K562 (cell line): ENCODE results near the gene CDYL2. TPM values are rescaled to one million over a fixed set of nuclear protein-coding genes. Genes with fewer than 3 reads are reported as not detected.

Experiments
- ATAC-seq: fragments of 200-7000 bp; cut with Tn5 transposase; 3 replicates; pipeline ENCODE4 v1.9.1; 2020; ENCODE audit warnings: moderate library complexity
- BruUV-seq: library from RNA; stranded (reverse); fragments of 400-500 nt; replicated peaks from 2 replicates; lab custom pipeline; 2021; lab: Mats Ljungman, UMichigan
- CTCF ChIA-PET: fragments of 300-600 bp; formaldehyde crosslinking; extraction: SDS; loops from one replicate; lab custom pipeline; 2021; ENCODE audit warnings: low intra/inter-chr PET ratio; lab: Yijun Ruan, JAX
- POLR2A ChIA-PET: fragments of 300-600, 350-650 bp; sonication (Branson Sonifier 250); formaldehyde crosslinking; extraction: SDS; loops from one replicate; lab custom pipeline; 2021; ENCODE audit warnings: antibody characterized with exemption, inconsistent platforms; lab: Yijun Ruan, JAX
- DNase-seq, 4 experiments: peaks; one replicate each; pipeline versions ENCODE4 v3.0.0 to v3.0.0-alpha.2; 2011 to 2018; ENCODE audit warnings: low spot score in 3 of 4, mixed read lengths in 3 of 4; ENCODE audit errors: extremely low read depth in 1 of 4
- FAIRE-seq: peaks from 2 replicates; lab custom pipeline; 2011; peaks lifted over from hg19 to GRCh38; lab: Jason Lieb, UNC
- H2AFZ ChIP-seq: 2 replicates; pipeline ENCODE4 v1.6.0; 2011; ENCODE audit warnings: low read depth, low read length, control low read depth, inconsistent platforms
- H3K27ac ChIP-seq: fragments of 200-600 bp; 3 replicates; pipeline ENCODE4 v1.8.0; 2011; ENCODE audit warnings: low read depth, mild to moderate bottlenecking, control low read depth, inconsistent platforms, low read length, moderate library complexity, mixed read lengths; ENCODE audit errors: extremely low read depth
- H3K27me3 ChIP-seq, 2 experiments: fragments of 300-600 bp in 1 of 2; 2 replicates in 1 of 2; 3 replicates in 1 of 2; pipeline versions ENCODE4 v1.6.0 to v1.8.0; 2011; ENCODE audit warnings: inconsistent platforms in 2 of 2, low read length in 2 of 2, mild to moderate bottlenecking in 1 of 2, mixed read lengths in 1 of 2, moderate library complexity in 1 of 2; ENCODE audit not compliant: control insufficient read depth in 2 of 2, insufficient read depth in 2 of 2
- H3K36me3 ChIP-seq: fragments of 300-600 bp; 3 replicates; pipeline ENCODE4 v1.8.0; 2011; ENCODE audit warnings: mild to moderate bottlenecking, low read length, inconsistent platforms; ENCODE audit not compliant: control insufficient read depth, insufficient read depth
- H3K4me1 ChIP-seq, 2 experiments: fragments of 200-600 bp in 1 of 2; replicated peaks in 1 of 2; 2 replicates in 1 of 2; 3 replicates in 1 of 2; pipeline versions ENCODE4 v1.5.1 to v1.8.0; 2011; ENCODE audit warnings: inconsistent platforms in 2 of 2, low read length in 2 of 2, mild to moderate bottlenecking in 1 of 2, mixed read lengths in 1 of 2, moderate library complexity in 1 of 2; ENCODE audit not compliant: control insufficient read depth in 2 of 2, insufficient read depth in 2 of 2
- H3K4me2 ChIP-seq: 2 replicates; pipeline ENCODE4 v1.6.1; 2011; ENCODE audit warnings: low read length, control low read depth, inconsistent platforms, mixed read lengths; ENCODE audit not compliant: insufficient read depth
- H3K4me3 ChIP-seq: fragments of 200-600 bp; sonication (generic), shearing (Covaris generic); 2 replicates; pipeline ENCODE4 v1.5.1; 2016; ENCODE audit warnings: control low read depth, inconsistent platforms
- H3K79me2 ChIP-seq: fragments of 200-600 bp; 3 replicates; pipeline ENCODE4 v1.8.0; 2011; ENCODE audit warnings: low read length, inconsistent platforms; ENCODE audit not compliant: control insufficient read depth, insufficient read depth
- H3K9ac ChIP-seq, 2 experiments: 2 replicates each; pipeline versions ENCODE4 v1.6.0 to v1.6.1; 2011; ENCODE audit warnings: low read depth in 2 of 2, low read length in 2 of 2, control low read depth in 1 of 2, inconsistent platforms in 1 of 2, mild to moderate bottlenecking in 1 of 2, mixed read lengths in 1 of 2; ENCODE audit not compliant: insufficient read depth in 1 of 2
- H3K9me1 ChIP-seq: one replicate; pipeline ENCODE4 v1.6.0; 2011; ENCODE audit warnings: inconsistent platforms, mild to moderate bottlenecking, low read length, moderate library complexity; ENCODE audit not compliant: control insufficient read depth, insufficient read depth
- H3K9me3 ChIP-seq: replicated peaks from 2 replicates; pipeline ENCODE4 v1.5.1; 2011; ENCODE audit warnings: low read depth, low read length, inconsistent platforms; ENCODE audit not compliant: control insufficient read depth, insufficient read depth
- H4K20me1 ChIP-seq: replicated peaks from 2 replicates; pipeline ENCODE4 v1.6.1; 2011; ENCODE audit warnings: low read length, inconsistent platforms, mixed read lengths; ENCODE audit not compliant: control insufficient read depth, insufficient read depth
- POLR2B ChIP-seq: fragments of 450-650 bp; IDR thresholded peaks from 2 replicates; pipeline ENCODE4 v1.6.1; 2018; ENCODE audit warnings: low read depth; ENCODE audit not compliant: partially characterized antibody
- POLR3G ChIP-seq: IDR thresholded peaks from 2 replicates; pipeline ENCODE4 v1.6.1; 2011; ENCODE audit not compliant: insufficient read length, insufficient replicate concordance; ENCODE audit errors: extremely low read depth
- SNRNP70 ChIP-seq: fragments of 200-400 bp; formaldehyde crosslinking; optimal IDR thresholded peaks from 2 replicates; pipeline ENCODE3; 2017; ENCODE audit warnings: low read depth, low read length
- ZNF311 ChIP-seq: fragments of 250-450 bp; sonication (Bioruptor Pico); IDR thresholded peaks from 2 replicates; pipeline ENCODE4 v1.4.0; 2020; ENCODE audit warnings: mild to moderate bottlenecking, moderate library complexity
- ZNF436 ChIP-seq: fragments of 250-450, 450-650 bp; sonication (Bioruptor Pico); formaldehyde crosslinking; IDR thresholded peaks from 2 replicates; pipeline ENCODE4 v1.7.0; 2020; ENCODE audit warnings: mild to moderate bottlenecking
- WGBS: fragments of 100-300 bp; shearing (Covaris generic); methylation state at CpG from one replicate; pipeline ENCODE4 v1.1.6; 2016; ENCODE audit warnings: low coverage, mixed read lengths; ENCODE audit not compliant: insufficient coverage; ENCODE audit errors: missing lambda C conversion rate; 5-methylcytosine and 5-hydroxymethylcytosine counted together
- in situ Hi-C: fragments of 300-500 bp; cut with MboI; formaldehyde crosslinking; loops from 4 replicates; pipeline ENCODE4 v1.15.0; 2018; ENCODE audit warnings: inconsistent platforms, mixed read lengths
- intact Hi-C: fragments of 100-400 bp; cut with micrococcal nuclease; formaldehyde crosslinking; loops from 2 replicates; pipeline ENCODE4 v1.14.2; 2022
- polyA plus RNA-seq, 8 experiments: library from polyadenylated mRNA; depleted of rRNA in 4 of 8; stranded (reverse) in 5 of 8; unstranded in 3 of 8; fragments of >200 nt; fragmentation: Nextera tagmentation in 2 of 8; fragmentation: Illumina TruSeq in 1 of 8; extraction: Ambion mirVana in 2 of 8; extraction: Trizol in 1 of 8; gene quantifications; 2 replicates each; pipeline versions ENCODE4 v1.2.1 to v1.2.3, GENCODE V29; 2011 to 2014; ENCODE audit warnings: inconsistent platforms in 1 of 8, missing spikeins in 1 of 8
- total RNA-seq, 7 experiments: library from RNA; depleted of rRNA in 6 of 7; stranded (reverse); fragments of >200 nt in 6 of 7; fragmentation: Illumina TruSeq in 2 of 7; extraction: Trizol in 2 of 7; gene quantifications; 2 replicates each; pipeline versions ENCODE4 v1.2.1 to v1.2.3, GENCODE V29; 2011 to 2021; ENCODE audit warnings: low replicate concordance in 1 of 7
- TF ChIP-seq, protein P1 (sequence below): fragments of 450-650 bp; formaldehyde crosslinking; conservative IDR thresholded peaks from 2 replicates; pipeline ENCODE4 v1.4.0; 2022; ENCODE audit warnings: mild to moderate bottlenecking, missing genetic modification characterization

The CDYL2 gene
- total and polyA plus RNA-seq, 9 of the 15 experiments (the other 6 are each of a cell fraction or from before 2014, with no cell fraction given): under 0.01 to 0.04 (median 0.01) TPM; not detected in 6

DNA sequence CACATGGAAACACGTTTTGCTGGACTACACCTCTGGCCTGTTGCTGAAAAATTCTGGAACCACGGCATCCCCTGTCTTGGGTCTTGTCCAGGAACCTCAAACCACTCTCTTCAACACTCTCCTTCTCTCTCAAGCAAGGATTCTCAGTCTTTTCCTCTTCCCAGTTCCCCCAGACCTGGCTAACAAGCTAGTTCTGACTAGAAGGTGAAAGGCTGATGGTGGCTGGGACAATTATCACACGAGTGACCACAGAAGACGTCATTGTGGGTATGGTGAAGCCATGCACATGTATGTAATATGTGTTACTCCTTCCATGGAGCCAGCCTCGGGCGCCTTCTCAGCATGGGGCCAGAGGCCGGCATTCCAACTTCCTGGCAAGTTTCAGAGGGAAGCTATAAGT, 123.0 kb downstream of the CDYL2 start:
- peaks cover 4% of the 10 kb centered on the region; the same call in 1 of the 2 replicates for H4K20me1 ChIP-seq
- no peaks in the 10 kb centered on the region for H3K79me2 ChIP-seq
- H2AFZ ChIP-seq: no peak overlapping the region
- no TSS peak for BruUV-seq
- H3K4me3 ChIP-seq: no peak overlapping the region
- intact Hi-C loops: no loop called here
- ATAC-seq (no peak), DNase-seq (no peak), FAIRE-seq (no peak)
- no peaks in the 10 kb centered on the region for H3K36me3 ChIP-seq
- no peak overlapping the region for H3K4me2 ChIP-seq
- no peak for TF ChIP-seq SNRNP70
- no peak for TF ChIP-seq POLR2B
- no peak for TF ChIP-seq ZNF436
- no peak for TF ChIP-seq ZNF311 (CRISPR knock-in tag)
- TF ChIP-seq, protein P1, sequence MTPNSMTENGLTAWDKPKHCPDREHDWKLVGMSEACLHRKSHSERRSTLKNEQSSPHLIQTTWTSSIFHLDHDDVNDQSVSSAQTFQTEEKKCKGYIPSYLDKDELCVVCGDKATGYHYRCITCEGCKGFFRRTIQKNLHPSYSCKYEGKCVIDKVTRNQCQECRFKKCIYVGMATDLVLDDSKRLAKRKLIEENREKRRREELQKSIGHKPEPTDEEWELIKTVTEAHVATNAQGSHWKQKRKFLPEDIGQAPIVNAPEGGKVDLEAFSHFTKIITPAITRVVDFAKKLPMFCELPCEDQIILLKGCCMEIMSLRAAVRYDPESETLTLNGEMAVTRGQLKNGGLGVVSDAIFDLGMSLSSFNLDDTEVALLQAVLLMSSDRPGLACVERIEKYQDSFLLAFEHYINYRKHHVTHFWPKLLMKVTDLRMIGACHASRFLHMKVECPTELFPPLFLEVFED: no peak
- no peak for TF ChIP-seq POLR3G
- no peaks in the 10 kb centered on the region for H3K4me1 ChIP-seq
- no peak overlapping the region for H3K27ac ChIP-seq
- POLR2A ChIA-PET: no interaction called here
- CTCF ChIA-PET: no interaction called here
- 0% methylated on average over 7 of the region's 7 CpGs for WGBS
- H3K9me3 ChIP-seq: no peaks in the 10 kb centered on the region
- no peaks in the 10 kb centered on the region for H3K9me1 ChIP-seq
- H3K27me3 ChIP-seq: peaks cover 0 to 19% of the 10 kb centered on the region in 2 experiments; a peak in 4 of 5 replicates
- in situ Hi-C loops: no loop called here
- no peak overlapping the region for H3K9ac ChIP-seq
